Panc1 (cell line): ENCODE measurements around the gene EYS. TPM values are rescaled to one million over a fixed set of nuclear protein-coding genes. Genes with fewer than 3 reads are reported as not detected.

Experiments
- ATAC-seq: fragments of 200-7000 bp; cut with Tn5 transposase; 2 replicates; pipeline ENCODE4 v1.9.1; 2020; ENCODE audit warnings: mild to moderate bottlenecking, moderate library complexity
- BruUV-seq: library from RNA; stranded (reverse); fragments of 400-500 nt; replicated peaks from 2 replicates; lab custom pipeline; 2021; lab: Mats Ljungman, UMichigan
- CTCF ChIA-PET: fragments of 300-600 bp; sonication (Branson Sonifier 250); formaldehyde crosslinking; loops from one replicate; lab custom pipeline; 2022; ENCODE audit warnings: antibody characterized with exemption; lab: Charles Lee
- POLR2A ChIA-PET: fragments of 300-600 bp; sonication (Branson Sonifier 250); formaldehyde crosslinking; loops from one replicate; lab custom pipeline; 2022; ENCODE audit warnings: antibody characterized with exemption; lab: Charles Lee
- DNase-seq: peaks from one replicate; pipeline ENCODE4 v3.0.0-alpha.2; 2010; ENCODE audit warnings: low read depth, low spot score
- H3K27ac ChIP-seq: 2 replicates; pipeline ENCODE4 v1.5.1; 2011; ENCODE audit warnings: mild to moderate bottlenecking, low read length, inconsistent platforms
- H3K27me3 ChIP-seq: fragments of 200-500 bp; sonication (Bioruptor generic); 2 replicates; pipeline ENCODE4 v1.6.0; 2014; ENCODE audit warnings: low read length, inconsistent platforms; ENCODE audit not compliant: control insufficient read depth, insufficient read depth
- H3K36me3 ChIP-seq: fragments of 200-500 bp; sonication (Bioruptor generic); 2 replicates; pipeline ENCODE4 v1.5.1; 2014; ENCODE audit warnings: inconsistent platforms, mild to moderate bottlenecking, low read length, moderate library complexity; ENCODE audit not compliant: control insufficient read depth, insufficient read depth
- H3K4me1 ChIP-seq: 2 replicates; pipeline ENCODE4 v1.5.1; 2011; ENCODE audit warnings: inconsistent platforms, mild to moderate bottlenecking, low read length, moderate library complexity; ENCODE audit not compliant: control insufficient read depth, insufficient read depth
- H3K4me3 ChIP-seq, 2 experiments: 2 replicates each; pipeline ENCODE4 v1.5.1; 2011 to 2012; ENCODE audit warnings: low read depth in 2 of 2, low read length in 2 of 2, mild to moderate bottlenecking in 2 of 2, inconsistent platforms in 1 of 2, moderate library complexity in 1 of 2
- H3K9me3 ChIP-seq: fragments of 200-500 bp; sonication (Bioruptor generic); 2 replicates; pipeline ENCODE4 v1.5.1; 2014; ENCODE audit warnings: low read depth, mild to moderate bottlenecking, inconsistent platforms, low read length, moderate library complexity; ENCODE audit not compliant: control insufficient read depth, insufficient read depth
- POLR2AphosphoS5 ChIP-seq: IDR thresholded peaks from 2 replicates; pipeline ENCODE4 v1.6.1; 2012; ENCODE audit warnings: mild to moderate bottlenecking, low read depth, low read length, moderate library complexity
- SIN3A ChIP-seq: IDR thresholded peaks from 2 replicates; pipeline ENCODE4 v1.6.1; 2012; ENCODE audit warnings: low read depth, mild to moderate bottlenecking, low read length, moderate library complexity, borderline replicate concordance; ENCODE audit not compliant: insufficient read depth
- TCF7L2 ChIP-seq: IDR thresholded peaks from 2 replicates; pipeline ENCODE4 v1.6.1; 2011; ENCODE audit warnings: mild to moderate bottlenecking, low read depth, low read length, inconsistent platforms
- in situ Hi-C: cut with HindIII; loops from 2 replicates; pipeline ENCODE4 v1.10.0; 2016; ENCODE audit warnings: low sequenced_read_pairs, low pct_unique_long_range_greater_than_20kb
- intact Hi-C: fragments of 100-400 bp; cut with micrococcal nuclease; formaldehyde crosslinking; loops from one replicate; pipeline ENCODE4 v1.10.0; 2022; ENCODE audit not compliant: unreplicated experiment
- total RNA-seq: library from RNA; stranded (reverse); gene quantifications from one replicate; pipeline ENCODE4 v1.2.1, GENCODE V29; 2021; ENCODE audit not compliant: unreplicated experiment
- TF ChIP-seq, protein P1 (sequence below): fragments of 450-650 bp; IDR thresholded peaks from 2 replicates; pipeline ENCODE4 v1.5.1; 2017; ENCODE audit warnings: mild to moderate bottlenecking
- TF ChIP-seq, protein P2 (sequence below), 2 experiments: IDR thresholded peaks; 2 replicates each; pipeline ENCODE4 v1.6.1; 2011 to 2012; ENCODE audit warnings: low read depth in 2 of 2, control low read depth in 1 of 2, low read length in 1 of 2, mild to moderate bottlenecking in 1 of 2, moderate library complexity in 1 of 2; ENCODE audit not compliant: insufficient read depth in 1 of 2

The EYS gene
- total RNA-seq, 1 experiment from 2014 or later = not detected

DNA sequence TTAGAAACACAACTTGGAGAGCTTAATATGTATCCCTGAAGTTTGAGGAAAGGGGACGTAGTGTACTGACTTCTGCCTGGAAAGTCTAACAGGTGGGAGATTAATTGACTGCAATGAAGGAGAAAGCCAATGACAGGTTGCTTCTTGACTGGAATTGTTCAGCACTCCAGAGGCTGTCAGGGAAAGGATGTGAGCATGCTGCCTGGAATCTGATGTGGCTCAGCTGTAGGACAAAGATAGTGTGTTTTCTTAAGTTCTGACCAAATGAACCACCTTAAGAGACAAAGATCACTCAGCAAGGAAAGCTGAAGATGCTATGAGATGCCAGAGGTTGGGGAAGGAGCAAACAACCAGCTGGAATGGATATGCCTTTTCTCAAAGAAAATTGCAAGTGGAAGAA is 1885.6 kb downstream of the EYS start:
- no peak for DNase-seq
- intact Hi-C loops = no loop called here
- TF ChIP-seq SIN3A = no peak
- TF ChIP-seq, protein P1, sequence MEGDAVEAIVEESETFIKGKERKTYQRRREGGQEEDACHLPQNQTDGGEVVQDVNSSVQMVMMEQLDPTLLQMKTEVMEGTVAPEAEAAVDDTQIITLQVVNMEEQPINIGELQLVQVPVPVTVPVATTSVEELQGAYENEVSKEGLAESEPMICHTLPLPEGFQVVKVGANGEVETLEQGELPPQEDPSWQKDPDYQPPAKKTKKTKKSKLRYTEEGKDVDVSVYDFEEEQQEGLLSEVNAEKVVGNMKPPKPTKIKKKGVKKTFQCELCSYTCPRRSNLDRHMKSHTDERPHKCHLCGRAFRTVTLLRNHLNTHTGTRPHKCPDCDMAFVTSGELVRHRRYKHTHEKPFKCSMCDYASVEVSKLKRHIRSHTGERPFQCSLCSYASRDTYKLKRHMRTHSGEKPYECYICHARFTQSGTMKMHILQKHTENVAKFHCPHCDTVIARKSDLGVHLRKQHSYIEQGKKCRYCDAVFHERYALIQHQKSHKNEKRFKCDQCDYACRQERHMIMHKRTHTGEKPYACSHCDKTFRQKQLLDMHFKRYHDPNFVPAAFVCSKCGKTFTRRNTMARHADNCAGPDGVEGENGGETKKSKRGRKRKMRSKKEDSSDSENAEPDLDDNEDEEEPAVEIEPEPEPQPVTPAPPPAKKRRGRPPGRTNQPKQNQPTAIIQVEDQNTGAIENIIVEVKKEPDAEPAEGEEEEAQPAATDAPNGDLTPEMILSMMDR = no peak
- TF ChIP-seq, protein P2, sequence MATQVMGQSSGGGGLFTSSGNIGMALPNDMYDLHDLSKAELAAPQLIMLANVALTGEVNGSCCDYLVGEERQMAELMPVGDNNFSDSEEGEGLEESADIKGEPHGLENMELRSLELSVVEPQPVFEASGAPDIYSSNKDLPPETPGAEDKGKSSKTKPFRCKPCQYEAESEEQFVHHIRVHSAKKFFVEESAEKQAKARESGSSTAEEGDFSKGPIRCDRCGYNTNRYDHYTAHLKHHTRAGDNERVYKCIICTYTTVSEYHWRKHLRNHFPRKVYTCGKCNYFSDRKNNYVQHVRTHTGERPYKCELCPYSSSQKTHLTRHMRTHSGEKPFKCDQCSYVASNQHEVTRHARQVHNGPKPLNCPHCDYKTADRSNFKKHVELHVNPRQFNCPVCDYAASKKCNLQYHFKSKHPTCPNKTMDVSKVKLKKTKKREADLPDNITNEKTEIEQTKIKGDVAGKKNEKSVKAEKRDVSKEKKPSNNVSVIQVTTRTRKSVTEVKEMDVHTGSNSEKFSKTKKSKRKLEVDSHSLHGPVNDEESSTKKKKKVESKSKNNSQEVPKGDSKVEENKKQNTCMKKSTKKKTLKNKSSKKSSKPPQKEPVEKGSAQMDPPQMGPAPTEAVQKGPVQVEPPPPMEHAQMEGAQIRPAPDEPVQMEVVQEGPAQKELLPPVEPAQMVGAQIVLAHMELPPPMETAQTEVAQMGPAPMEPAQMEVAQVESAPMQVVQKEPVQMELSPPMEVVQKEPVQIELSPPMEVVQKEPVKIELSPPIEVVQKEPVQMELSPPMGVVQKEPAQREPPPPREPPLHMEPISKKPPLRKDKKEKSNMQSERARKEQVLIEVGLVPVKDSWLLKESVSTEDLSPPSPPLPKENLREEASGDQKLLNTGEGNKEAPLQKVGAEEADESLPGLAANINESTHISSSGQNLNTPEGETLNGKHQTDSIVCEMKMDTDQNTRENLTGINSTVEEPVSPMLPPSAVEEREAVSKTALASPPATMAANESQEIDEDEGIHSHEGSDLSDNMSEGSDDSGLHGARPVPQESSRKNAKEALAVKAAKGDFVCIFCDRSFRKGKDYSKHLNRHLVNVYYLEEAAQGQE (IDR thresholded peaks at IDR 0.05; ENCODE audit: insufficient read depth in 1 of 2, low read depth in 2 of 2, low read length in 1 of 2) = no peak
- no peak for TF ChIP-seq POLR2AphosphoS5
- no peak for TF ChIP-seq TCF7L2
- in situ Hi-C loops = no loop called here
- BruUV-seq = no TSS peak
- Histone ChIP-seq H3K4me3 (no peak overlapping the region), H3K36me3 (no peaks in the 10 kb centered on the region), H3K27me3 (no peaks in the 10 kb centered on the region; the same call in 1 of the 2 replicates), H3K27ac (no peak overlapping the region), H3K9me3 (no peaks in the 10 kb centered on the region; the same call in 1 of the 2 replicates), H3K4me1 (no peaks in the 10 kb centered on the region)
- POLR2A ChIA-PET = no interaction called here
- ATAC-seq = no peak
- CTCF ChIA-PET = no interaction called here

DNA sequence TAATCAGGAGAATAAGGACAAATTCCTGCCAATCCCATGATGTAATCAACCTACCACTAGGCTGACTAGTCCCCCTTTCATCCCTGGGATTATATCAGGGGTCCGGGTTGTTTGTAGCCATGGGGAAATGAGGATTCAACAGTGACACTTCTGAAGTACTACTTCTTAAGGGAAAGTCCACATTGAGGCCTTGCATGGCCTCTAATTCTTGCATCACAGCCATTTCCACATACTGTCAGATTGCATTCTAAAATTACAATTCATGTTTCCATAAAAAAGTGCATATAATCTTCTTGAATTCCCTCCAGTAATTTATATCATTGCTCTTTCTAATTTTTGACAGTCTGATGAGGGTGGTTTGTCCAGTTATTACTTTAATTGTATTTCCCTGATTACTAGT is 1887.2 kb downstream of the EYS start:
- H3K36me3 ChIP-seq = no peaks in the 10 kb centered on the region
- BruUV-seq = no TSS peak
- no peaks in the 10 kb centered on the region for H3K4me1 ChIP-seq
- no peak for TF ChIP-seq POLR2AphosphoS5
- no peak for TF ChIP-seq TCF7L2
- TF ChIP-seq, protein P1 = no peak
- TF ChIP-seq SIN3A = no peak
- TF ChIP-seq, protein P2 (IDR thresholded peaks at IDR 0.05; ENCODE audit: insufficient read depth in 1 of 2, low read depth in 2 of 2, low read length in 1 of 2) = no peak
- CTCF ChIA-PET = no interaction called here
- no peaks in the 10 kb centered on the region; the same call in 1 of the 2 replicates for H3K9me3 ChIP-seq
- H3K27ac ChIP-seq = no peak overlapping the region
- H3K27me3 ChIP-seq = no peaks in the 10 kb centered on the region; the same call in 1 of the 2 replicates
- H3K4me3 ChIP-seq = no peak overlapping the region
- POLR2A ChIA-PET = no interaction called here
- DNase-seq (no peak), ATAC-seq (no peak)
- intact Hi-C loops = no loop called here
- in situ Hi-C loops = no loop called here
